Measurements from ENCODE around the gene TACSTD2.
A peak's percentile ranks its signal among the peaks of the same experiment; 100 is the strongest.

The TACSTD2 gene

DNA sequence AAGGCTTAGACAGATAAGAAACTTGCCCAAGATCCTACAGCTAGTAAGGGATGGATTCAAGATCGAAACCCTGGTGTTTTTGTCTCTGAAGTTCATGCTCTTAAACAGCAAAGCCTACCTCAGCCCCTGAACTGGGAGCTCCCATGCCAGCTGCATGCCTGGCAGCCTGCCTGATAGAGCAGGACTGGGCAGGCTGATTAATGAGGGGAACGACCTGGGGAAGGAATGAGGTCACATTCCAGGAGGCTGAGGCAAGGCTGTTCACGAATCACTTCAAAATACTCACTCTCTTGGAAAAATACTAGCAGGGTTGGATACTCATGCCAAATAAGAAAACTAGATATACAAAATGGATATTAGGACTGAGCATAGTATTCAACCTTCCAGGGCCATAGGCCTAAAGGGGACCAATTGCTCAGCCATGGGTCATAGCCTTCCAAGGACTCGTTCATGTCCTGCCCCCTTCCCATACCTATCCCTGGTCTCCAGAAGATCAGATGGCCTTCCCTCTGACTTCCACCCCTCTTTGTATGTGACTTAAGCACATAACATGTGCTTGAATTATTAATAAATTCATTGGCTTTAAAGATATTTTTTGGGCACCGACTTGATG, 15.6 kb upstream of the TACSTD2 start:
- Mint-ChIP-seq H3K36me3 (ENCODE audit: low read depth) (no peaks in the 10 kb centered on the region), H3K27ac (no peak overlapping the region), H3K27me3 (ENCODE audit: low read depth, poor library complexity) (peaks cover 17% of the 10 kb centered on the region), H3K4me1 (peaks cover 36% of the 10 kb centered on the region), H3K4me3 (no peak overlapping the region), H3K9me3 (no peaks in the 10 kb centered on the region)
- DNase-seq: peak; percentile 46
- TF ChIP-seq, protein P1, sequence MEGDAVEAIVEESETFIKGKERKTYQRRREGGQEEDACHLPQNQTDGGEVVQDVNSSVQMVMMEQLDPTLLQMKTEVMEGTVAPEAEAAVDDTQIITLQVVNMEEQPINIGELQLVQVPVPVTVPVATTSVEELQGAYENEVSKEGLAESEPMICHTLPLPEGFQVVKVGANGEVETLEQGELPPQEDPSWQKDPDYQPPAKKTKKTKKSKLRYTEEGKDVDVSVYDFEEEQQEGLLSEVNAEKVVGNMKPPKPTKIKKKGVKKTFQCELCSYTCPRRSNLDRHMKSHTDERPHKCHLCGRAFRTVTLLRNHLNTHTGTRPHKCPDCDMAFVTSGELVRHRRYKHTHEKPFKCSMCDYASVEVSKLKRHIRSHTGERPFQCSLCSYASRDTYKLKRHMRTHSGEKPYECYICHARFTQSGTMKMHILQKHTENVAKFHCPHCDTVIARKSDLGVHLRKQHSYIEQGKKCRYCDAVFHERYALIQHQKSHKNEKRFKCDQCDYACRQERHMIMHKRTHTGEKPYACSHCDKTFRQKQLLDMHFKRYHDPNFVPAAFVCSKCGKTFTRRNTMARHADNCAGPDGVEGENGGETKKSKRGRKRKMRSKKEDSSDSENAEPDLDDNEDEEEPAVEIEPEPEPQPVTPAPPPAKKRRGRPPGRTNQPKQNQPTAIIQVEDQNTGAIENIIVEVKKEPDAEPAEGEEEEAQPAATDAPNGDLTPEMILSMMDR (IDR thresholded peaks at IDR 0.05): no peak

DNA sequence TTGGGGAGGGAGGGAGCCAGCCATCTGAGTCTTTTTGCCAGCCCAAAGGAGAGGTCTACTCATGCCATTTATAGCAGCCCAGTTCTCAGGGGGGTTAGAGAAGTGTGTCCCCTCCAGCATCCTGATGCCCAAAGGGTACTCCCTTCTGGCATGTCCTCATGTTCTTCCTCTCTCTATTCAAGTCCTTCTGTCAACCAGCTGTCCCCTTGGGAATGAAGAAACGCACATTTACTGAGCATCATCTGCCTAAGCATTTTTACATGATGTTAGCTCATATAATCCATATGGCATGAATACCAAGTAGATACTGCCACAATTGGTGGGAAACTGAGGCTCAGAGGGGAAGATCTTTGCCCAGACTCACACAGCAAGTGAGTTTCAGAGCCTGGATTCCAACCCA, 14.8 kb upstream of the TACSTD2 start:
- no peaks in the 10 kb centered on the region for H3K9me3 Mint-ChIP-seq
- no peak overlapping the region for H3K27ac Mint-ChIP-seq
- DNase-seq: no peak
- TF ChIP-seq, protein P1 (IDR thresholded peaks at IDR 0.05): no peak
- H3K36me3 Mint-ChIP-seq (ENCODE audit: low read depth): no peaks in the 10 kb centered on the region
- H3K27me3 Mint-ChIP-seq (ENCODE audit: low read depth, poor library complexity): peaks cover 16% of the 10 kb centered on the region
- H3K4me1 Mint-ChIP-seq: peaks cover 34% of the 10 kb centered on the region
- H3K4me3 Mint-ChIP-seq: no peak overlapping the region

DNA sequence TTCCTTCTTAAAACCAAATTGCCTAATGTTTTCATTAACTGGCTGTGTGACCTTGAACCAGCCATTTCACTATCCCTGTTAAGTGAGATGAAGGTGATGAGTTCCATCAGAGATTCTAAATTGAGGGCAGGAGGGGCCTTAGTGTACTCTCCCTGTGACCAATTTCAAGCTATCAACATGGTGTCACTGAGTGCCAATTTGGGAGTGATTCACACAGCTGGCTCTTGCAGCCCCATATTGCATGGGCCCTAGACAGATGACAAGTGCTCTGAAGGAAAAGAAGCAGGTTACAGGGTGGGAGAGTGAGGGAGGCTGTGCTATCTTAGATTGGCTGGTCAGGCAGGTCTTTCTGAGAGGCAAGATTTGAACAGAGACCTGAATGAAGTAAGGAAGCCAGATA, 13.0 kb upstream of the TACSTD2 start:
- TF ChIP-seq, protein P1 (IDR thresholded peaks at IDR 0.05): no peak
- no peaks in the 10 kb centered on the region for H3K36me3 Mint-ChIP-seq (ENCODE audit: low read depth)
- DNase-seq: no peak
- peaks cover 22% of the 10 kb centered on the region for H3K27me3 Mint-ChIP-seq (ENCODE audit: low read depth, poor library complexity)
- H3K9me3 Mint-ChIP-seq: no peaks in the 10 kb centered on the region
- no peak overlapping the region for H3K27ac Mint-ChIP-seq
- H3K4me3 Mint-ChIP-seq: no peak overlapping the region
- H3K4me1 Mint-ChIP-seq: peaks cover 28% of the 10 kb centered on the region

DNA sequence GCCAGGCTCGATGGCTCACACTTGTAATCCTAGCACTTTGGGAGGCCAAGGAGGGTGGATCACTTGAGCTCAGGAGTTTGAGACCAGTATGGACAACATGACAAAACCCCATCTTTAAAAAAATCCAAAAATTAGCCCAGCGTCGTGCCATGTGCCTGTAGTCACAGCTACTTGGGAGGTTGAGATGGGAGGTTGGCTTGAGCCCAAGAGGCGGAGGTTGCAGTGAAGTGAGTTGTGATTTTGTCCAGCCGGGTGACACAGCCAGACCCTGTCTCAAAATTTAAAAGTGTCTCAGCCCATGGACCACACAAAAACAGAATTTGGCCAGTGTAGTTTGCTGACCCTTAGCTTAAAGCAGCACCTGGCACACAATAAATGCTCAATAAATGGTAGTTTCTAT, 11.3 kb upstream of the TACSTD2 start:
- DNase-seq: no peak
- TF ChIP-seq, protein P1 (IDR thresholded peaks at IDR 0.05): no peak

DNA sequence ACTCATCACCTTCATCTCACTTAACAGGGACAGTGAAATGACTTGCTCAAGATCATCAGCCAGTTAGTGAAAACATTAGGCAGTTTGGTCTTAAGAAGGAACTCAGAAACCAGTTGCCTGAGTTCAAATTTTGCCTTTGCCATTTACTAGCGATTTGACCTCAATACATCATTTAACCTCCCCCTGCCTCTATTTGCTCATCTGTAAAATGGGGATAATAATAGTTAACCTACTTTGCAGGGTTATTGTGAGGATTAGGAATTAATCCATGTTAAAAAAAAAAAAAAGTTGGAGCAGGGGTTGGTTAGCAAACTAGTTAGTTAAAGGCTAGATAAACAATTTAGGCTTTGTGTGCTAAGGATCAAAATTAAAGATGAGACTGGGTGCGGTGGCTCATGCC, 10.6 kb upstream of the TACSTD2 start:
- Mint-ChIP-seq H3K9me3 (no peaks in the 10 kb centered on the region), H3K27me3 (ENCODE audit: low read depth, poor library complexity) (peaks cover 39% of the 10 kb centered on the region), H3K36me3 (ENCODE audit: low read depth) (no peaks in the 10 kb centered on the region), H3K27ac (no peak overlapping the region), H3K4me3 (no peak overlapping the region), H3K4me1 (peaks cover 9% of the 10 kb centered on the region)
- TF ChIP-seq, protein P1 (IDR thresholded peaks at IDR 0.05): no peak
- DNase-seq: no peak

More for the DNA sequence above, 11.3 kb upstream of the TACSTD2 start:
- Mint-ChIP-seq H3K27me3 (ENCODE audit: low read depth, poor library complexity) (peaks cover 36% of the 10 kb centered on the region), H3K4me1 (peaks cover 16% of the 10 kb centered on the region), H3K4me3 (no peak overlapping the region), H3K27ac (no peak overlapping the region), H3K36me3 (ENCODE audit: low read depth) (no peaks in the 10 kb centered on the region), H3K9me3 (no peaks in the 10 kb centered on the region)

DNA sequence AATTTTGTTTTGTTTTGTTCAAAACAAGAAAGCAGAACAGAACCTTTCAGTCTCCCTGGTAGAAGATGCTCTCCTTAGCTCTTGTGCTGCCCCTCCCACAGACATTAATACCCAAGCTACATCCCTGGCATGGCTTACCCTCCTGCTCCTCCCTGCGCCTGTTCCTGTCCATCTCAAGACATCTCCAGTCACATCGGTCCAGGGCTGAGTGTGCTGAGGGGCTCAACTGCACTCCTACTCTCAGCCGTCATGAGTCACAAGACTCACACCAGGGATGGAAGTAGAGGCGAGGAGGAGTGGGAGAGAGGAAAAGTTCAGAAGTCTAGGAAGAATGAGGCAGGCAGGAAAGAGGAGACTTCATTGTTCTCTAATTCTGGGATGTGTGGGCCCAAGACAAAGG, 9.2 kb upstream of the TACSTD2 start:
- DNase-seq: no peak
- H3K9me3 Mint-ChIP-seq: no peaks in the 10 kb centered on the region
- H3K36me3 Mint-ChIP-seq (ENCODE audit: low read depth): no peaks in the 10 kb centered on the region
- H3K4me3 Mint-ChIP-seq: no peak overlapping the region
- no peaks in the 10 kb centered on the region for H3K4me1 Mint-ChIP-seq
- H3K27me3 Mint-ChIP-seq (ENCODE audit: low read depth, poor library complexity): peaks cover 37% of the 10 kb centered on the region
- no peak overlapping the region for H3K27ac Mint-ChIP-seq
- TF ChIP-seq, protein P1 (IDR thresholded peaks at IDR 0.05): no peak

Data from nephron progenitor cell (in vitro differentiated cells).